ENCODE measurements around the gene SPAG4.

Gene SPAG4

GRCh38 chr20:35660122-35660937 is 44.7 kb downstream of the SPAG4 start:
- no peak for DNase-seq

DNA sequence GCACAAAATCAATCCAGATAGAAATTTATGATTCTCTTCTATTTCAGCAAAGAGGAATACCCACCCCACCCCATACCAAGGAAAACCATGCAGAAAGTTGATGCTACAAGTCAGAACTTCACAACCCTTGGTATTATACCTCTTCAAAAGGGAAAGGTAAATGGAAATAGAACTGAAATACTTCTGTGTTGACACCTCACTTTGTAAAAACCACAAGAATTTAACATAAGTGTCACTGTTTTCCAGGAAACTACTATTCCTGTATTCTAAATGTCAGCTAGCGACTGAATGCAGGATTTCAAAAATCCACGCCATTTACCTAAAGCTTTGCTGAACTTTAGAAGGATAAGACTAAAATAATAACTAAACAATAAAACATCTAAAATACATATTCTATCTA is 45.4 kb downstream of the SPAG4 start:
- DNase-seq, result no peak

GRCh38 chr20:35661908-35662307 is 46.3 kb downstream of the SPAG4 start:
- DNase-seq, result no peak

- no peak for DNase-seq
Measured at GRCh38 chr20:35662551-35662950, 46.9 kb downstream of the SPAG4 start.

DNA sequence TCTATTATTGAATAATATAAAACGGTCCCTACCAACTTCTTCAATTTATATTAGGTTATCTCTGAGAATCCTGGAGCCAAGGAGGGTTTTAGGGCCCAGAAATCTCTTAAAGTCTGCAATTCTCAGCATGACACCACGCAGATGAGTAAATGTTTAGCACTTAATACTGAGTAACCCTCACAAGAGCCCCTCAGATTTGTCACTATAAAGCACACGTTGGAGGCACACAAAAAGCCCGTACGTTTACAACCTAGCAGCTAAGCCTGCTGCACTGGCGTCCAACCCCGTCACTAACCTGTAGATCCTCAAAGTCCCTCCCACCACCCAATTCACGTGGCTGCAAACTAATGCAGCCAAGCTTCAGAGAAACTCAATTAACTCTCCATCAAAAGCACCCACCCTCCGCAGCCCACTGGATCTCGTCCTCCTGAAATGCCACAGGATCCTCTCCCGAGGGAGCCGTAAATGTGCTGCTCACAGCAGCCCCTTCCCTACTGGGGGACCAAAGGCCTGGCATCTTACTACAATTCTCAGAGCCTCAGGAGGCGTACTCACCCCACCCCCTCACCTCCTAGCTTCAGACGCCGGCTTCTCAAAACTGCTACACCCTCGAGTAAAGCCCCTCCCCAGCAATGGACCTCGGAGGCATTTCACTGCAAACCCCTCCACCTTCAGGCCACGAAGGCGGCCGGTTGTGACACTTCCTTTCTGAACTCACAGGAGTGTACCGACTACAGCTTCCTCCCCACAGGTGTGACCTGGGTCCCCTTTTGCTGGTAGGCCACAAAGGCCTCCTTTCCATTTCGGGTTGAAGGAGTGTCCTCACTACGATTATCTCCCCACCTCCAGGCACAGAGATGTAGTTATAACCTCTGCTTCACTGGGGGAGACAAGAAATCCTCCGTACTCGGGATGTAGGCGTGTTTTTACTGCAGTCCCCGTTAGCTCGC is 48.2 kb downstream of the SPAG4 start:
- no peak for DNase-seq

DNA sequence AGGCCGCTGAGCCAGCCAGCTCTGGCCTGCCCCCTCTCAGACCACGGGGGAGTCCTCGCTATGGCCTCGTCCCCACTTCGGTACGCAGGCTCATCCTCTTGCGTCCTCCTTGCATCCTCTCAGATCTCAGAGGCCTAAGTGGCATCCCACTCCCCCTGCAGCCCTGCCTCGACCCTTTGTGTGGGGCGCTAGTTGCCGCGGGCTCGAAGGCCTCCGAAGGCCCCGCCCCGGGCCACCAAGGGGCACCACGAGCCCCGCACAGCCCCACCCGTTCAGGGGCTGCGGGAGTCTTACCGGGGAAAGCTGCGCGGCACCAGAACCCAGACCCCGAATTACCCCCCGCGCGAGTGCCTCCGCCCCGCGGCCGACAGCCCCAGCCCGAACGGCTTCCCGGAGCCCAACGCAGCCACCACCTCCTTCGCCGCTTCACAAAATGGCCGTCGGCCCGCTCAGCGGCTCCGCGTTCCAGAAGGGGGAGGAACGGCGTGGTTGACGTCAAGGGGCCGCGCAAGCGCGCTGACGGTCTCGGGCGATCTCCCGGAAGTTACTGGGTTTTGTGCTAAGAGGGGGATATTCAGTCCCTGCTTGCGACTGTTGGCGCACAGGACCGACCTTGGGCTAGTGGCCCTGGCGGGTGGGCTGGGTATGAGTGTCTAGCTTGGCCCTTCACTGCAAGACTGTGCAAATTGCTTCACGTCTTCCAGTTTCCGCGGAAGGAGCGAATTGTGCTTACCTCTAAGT is 49.0 kb downstream of the SPAG4 start, which contains the start of the genes CPNE1 and RBM12:
Gene CPNE1 (minus strand): TSS at position 435 of the 741 bp plus-strand sequence. CDS start 31,977 bp downstream, outside the sequence.
Gene RBM12 (minus strand): TSS at position 435 of the 741 bp plus-strand sequence. CDS start 9,578 bp downstream, outside the sequence.
- peak; percentile 85 for DNase-seq

DNA sequence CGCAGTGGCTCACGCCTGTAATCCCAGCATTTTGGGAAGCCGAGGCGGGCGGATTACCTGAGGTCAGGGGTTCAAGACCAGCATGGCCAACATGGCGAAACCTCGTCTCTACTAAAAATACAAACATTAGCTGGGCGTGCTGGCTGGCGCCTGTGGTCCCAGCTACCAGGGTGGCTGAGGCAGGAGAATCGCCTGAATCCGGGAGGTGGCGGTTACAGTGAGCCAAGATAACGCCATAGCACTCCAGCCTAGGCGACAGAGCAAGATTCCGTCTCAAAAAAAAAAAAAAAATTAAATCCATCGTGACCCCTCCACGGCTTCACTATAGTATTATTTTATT is 50.3 kb downstream of the SPAG4 start:
- no peak for DNase-seq

DNA sequence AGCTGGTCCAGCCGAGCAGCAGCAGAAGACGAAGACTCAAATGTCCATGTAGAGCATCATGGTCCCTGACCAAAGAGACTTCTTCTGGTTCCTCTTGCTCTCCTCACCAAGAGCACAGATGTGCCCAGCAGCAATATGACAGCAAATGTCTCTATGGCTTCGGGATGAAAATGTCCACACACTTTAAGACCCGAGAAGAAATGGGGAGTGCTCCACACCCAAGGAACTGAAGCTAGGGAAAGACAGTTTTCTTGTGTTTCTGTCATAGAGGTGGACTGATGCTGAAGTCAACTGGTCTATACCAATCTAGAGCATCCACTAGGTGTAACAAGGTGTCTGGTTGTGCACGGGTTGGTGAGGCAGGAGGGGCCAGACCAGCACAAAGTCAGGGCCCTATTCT is 53.6 kb downstream of the SPAG4 start:
- DNase-seq, result no peak

GRCh38 chr20:35669681-35670080 is 54.1 kb downstream of the SPAG4 start:
- DNase-seq, result no peak
